Measurements from ENCODE around the gene OR6Q1. TPM values are rescaled to one million over a fixed set of nuclear protein-coding genes. Genes with fewer than 3 reads are reported as not detected.

OR6Q1 gene
- total RNA-seq, 2 donors from 2014 or later = 0.25 TPM; not detected in 1

Other genes with a start within 250 kb of the OR6Q1 start
- gene OR9Q1, start 7.1 kb upstream of the OR6Q1 start, total RNA-seq = not detected
- gene OR9I1, start 94.6 kb downstream of the OR6Q1 start, total RNA-seq = not detected
- gene OR9Q2, start 158.1 kb downstream of the OR6Q1 start, total RNA-seq = not detected
- not detected for gene OR1S2, start 173.2 kb downstream of the OR6Q1 start, total RNA-seq
- gene OR1S1, start 181.8 kb downstream of the OR6Q1 start, total RNA-seq = not detected
- gene OR10Q1, start 198.0 kb downstream of the OR6Q1 start, total RNA-seq = not detected
- gene OR10W1, start 237.3 kb downstream of the OR6Q1 start, total RNA-seq = not detected